Measurements from ENCODE around the gene NAAA. TPM values are rescaled to one million over a fixed set of nuclear protein-coding genes. Genes with fewer than 3 reads are reported as not detected.

The NAAA gene
- total RNA-seq (2022; extraction: Qiagen RNA extraction; ENCODE audit: low read depth), result 20.0 to 26.0 TPM (median 23.7 TPM) in 5 replicates

DNA sequence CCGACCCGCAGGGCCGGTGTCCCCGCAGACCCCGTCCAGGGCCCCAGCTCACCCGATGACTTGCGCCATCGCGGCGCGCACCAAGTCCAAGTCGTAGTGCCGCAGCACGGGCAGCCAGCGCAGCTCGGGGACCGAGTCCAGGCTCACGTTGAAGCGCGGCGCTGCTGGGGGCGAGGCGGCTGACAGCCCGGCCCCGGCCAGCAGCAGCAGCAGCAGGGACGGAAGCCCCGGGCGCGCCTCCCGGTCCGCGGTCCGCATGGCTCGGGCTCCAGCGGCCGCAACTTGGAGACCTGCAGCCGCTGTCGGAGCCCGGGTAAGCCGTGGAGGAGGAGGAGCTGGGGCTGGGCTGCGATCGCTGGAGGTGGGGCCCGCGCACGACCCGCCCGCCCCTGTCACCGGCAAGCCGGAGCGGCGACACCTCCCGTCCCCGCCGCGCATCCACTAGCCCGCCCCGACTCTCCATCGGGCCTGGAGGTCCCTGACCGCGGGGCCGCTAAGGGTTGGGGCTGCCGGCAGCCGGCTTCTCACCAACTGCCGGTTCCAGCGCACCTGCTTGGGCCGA lies at the start of gene NAAA:
Gene NAAA (minus strand): TSS at position 322 of the 562 bp plus-strand sequence. CDS start 64 bp downstream, at position 258.

DNA sequence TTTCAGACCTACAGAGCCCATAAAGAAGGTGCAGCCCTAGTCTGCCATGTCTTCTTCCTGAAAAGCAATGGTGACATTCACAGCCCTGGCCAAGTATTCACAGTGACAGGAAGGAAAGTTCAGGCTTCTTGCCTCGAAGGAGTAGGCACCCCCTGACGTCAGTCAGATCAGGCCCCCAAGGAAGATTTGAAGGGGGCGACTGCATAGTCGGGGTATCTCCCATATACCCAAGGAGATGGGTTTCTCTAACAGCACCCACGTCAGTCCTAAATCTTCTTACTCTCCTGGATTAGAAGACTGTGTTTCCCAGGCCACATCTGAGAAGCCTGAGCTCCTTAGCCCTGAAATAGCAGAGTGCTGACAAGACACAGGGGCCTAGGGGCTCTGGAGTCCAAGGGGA lies 38.5 kb downstream of the NAAA start, which contains the start of gene PPEF2:
Gene PPEF2 (minus strand): TSS at position 101 of the 400 bp plus-strand sequence. CDS start 6,127 bp downstream, outside the sequence.

Other genes starting within 250 kb of the NAAA start
- 19.2 to 26.2 TPM (median 24.4 TPM) in 5 replicates for gene USO1, start 216.4 kb downstream of the NAAA start, total RNA-seq (2022; extraction: Qiagen RNA extraction; ENCODE audit: low read depth)
- gene PPEF2, start 38.6 kb downstream of the NAAA start, total RNA-seq (2022; extraction: Qiagen RNA extraction; ENCODE audit: low read depth), result not detected in 5 replicates
- gene SDAD1, start 49.9 kb upstream of the NAAA start, total RNA-seq (2022; extraction: Qiagen RNA extraction; ENCODE audit: low read depth), result 12.7 to 16.7 TPM (median 15.5 TPM) in 5 replicates
- not detected in 5 replicates for gene CXCL9, start 66.5 kb upstream of the NAAA start, total RNA-seq (2022; extraction: Qiagen RNA extraction; ENCODE audit: low read depth)
- 0.14 TPM in 1 of 5 replicates, not detected in the others for gene CXCL10, start 82.5 kb upstream of the NAAA start, total RNA-seq (2022; extraction: Qiagen RNA extraction; ENCODE audit: low read depth)
- 0.13 to 0.19 TPM (median 0.15 TPM) in 3 of 5 replicates, not detected in the others for gene CXCL11, start 95.1 kb upstream of the NAAA start, total RNA-seq (2022; extraction: Qiagen RNA extraction; ENCODE audit: low read depth)
- gene ART3, start 133.7 kb upstream of the NAAA start, total RNA-seq (2022; extraction: Qiagen RNA extraction; ENCODE audit: low read depth), result not detected in 5 replicates
- 27.5 to 38.2 TPM (median 28.6 TPM) in 5 replicates for gene NUP54, start 207.4 kb upstream of the NAAA start, total RNA-seq (2022; extraction: Qiagen RNA extraction; ENCODE audit: low read depth)